GM21526 (cell line): ENCODE results near the gene TRAF7.

Experiments
- ATAC-seq: cut with Tn5 transposase; IDR thresholded peaks from one replicate; pipeline ENCODE4 v1.9.1; 2021; ENCODE audit warnings: moderate library complexity; ENCODE audit not compliant: unreplicated experiment, low FRiP score

The TRAF7 gene

GRCh38 chr16:2180461-2180860 is 24.9 kb downstream of the TRAF7 start:
- ATAC-seq, result no peak

- no peak for ATAC-seq
These were observed 25.7 kb downstream of the TRAF7 start for GRCh38 chr16:2180962-2181923.

DNA sequence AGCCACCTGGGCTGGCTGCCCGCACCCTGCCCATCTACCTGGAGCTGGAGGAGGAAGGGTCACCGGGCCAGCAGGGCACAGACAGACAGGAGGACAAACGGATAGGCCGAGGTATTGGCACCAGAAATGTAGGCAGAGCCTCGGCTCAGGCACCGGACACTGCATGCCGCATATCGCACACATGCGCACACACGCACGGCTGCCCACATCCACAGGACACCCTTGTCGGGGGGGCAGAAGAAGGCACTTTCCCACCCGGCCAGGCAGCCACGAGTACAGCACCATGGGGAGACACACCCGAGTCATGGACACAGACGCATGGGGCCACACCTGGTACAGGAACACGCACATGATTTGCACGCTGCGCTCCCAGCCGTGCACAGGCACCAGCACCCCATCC is 26.4 kb downstream of the TRAF7 start:
- no peak for ATAC-seq

DNA sequence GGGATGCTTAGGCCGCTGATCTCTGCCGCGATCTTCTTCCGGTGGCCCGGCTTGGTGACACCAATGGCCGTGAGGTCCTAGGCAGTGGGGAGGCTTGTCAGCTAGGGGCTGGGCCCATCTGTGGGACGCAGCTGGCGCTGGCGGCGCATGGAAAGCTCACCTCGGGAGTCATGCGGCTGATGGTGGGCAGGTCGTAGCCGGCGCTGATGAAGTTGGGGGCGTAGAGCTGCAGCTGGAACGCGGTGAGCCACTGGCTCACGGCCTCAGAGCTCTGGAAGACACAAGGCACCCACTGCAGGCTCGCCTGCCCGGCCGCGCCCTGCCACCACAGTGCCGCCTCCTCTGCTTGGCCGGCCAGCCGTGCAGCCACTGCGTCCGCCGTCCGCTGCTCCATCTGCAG is 28.1 kb downstream of the TRAF7 start:
- no peak for ATAC-seq

- ATAC-seq, result no peak
These were observed 28.8 kb downstream of the TRAF7 start for GRCh38 chr16:2184346-2184745.

DNA sequence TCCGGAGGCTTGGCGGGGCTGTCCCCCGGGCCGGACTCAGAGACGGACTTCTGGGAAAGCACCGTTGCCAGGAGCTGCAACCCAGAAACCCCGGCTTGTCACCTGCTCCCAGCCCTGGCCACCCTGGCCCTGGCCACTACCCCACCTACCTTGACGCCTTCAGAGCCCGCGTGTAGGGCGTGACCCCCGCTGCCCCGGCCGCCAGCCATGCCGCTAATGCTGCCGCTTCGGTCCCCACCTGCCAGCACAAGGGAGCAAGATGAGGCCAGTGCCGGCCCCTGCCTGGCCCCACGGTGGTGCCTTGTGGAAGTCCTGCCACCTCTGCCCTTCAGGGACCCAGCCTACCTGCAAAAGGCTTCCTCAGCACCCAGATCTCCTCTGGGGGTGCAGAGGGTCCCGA is 29.4 kb downstream of the TRAF7 start:
- no peak for ATAC-seq

GRCh38 chr16:2186064-2186463 is 30.5 kb downstream of the TRAF7 start:
- ATAC-seq, result no peak

GRCh38 chr16:2186505-2186904 is 30.9 kb downstream of the TRAF7 start:
- ATAC-seq, result no peak

- ATAC-seq, result no peak
These were observed 31.6 kb downstream of the TRAF7 start for GRCh38 chr16:2187212-2187611.

DNA sequence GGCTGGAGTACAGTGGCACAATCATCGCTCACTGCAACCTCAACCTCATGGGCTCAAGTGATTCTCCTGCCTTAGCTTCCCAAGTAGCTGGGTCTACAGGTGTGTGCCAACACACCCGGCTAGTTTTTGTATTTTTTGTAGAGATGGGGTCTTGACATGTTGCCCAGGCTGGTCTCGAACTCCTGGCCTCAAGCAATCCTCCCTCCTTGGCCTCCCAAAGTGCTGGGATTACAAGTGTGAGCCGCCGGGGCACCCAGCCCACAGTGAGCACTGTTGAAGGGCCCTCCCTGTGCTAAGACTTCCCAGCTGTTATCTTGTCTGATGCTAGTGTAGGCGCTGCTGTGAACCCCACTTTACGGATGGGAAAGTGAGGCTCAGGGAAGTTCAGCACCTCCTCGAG is 32.8 kb downstream of the TRAF7 start:
- no peak for ATAC-seq

GRCh38 chr16:2189252-2189893 is 33.8 kb downstream of the TRAF7 start:
- no peak for ATAC-seq

- no peak for ATAC-seq
These were observed 34.5 kb downstream of the TRAF7 start for GRCh38 chr16:2190002-2190658.

DNA sequence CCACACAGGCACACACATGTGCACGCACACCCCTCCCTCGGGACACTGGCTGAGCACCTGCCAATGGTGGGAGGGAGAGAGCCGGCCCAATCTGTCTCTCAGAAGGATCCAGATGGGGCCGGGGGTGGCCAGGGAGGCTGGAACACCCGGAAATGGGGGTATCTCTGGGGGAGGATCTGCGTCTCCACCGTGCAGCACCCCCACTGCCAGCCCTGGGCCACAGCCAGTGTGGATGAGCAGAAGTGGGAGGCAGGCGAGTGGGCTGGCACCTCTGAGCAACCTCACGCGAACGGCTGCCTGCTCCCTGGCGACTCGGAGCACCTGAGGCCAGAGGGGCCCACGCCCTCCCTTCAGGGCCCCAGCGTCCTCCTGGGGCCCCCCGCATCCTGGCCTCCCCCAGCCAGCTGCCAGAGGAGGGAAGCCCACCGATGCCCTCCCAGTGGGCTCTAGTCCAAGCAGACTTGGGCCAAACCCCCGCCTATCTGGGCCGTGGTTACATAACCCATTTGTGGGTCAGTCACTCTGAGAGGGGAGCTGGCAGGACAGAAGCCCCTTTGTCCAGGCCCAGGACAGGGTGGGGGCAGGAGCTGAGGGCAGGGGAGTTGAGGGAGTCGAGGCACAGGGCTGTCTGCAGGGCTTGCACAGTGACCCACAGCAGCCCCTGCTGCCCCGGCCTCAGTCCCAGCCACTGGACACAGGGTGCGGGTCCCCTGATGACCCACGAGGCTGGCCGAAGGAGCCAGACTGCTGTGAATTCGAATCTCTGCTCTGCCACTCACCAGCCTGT is 35.3 kb downstream of the TRAF7 start:
- ATAC-seq, result no peak

DNA sequence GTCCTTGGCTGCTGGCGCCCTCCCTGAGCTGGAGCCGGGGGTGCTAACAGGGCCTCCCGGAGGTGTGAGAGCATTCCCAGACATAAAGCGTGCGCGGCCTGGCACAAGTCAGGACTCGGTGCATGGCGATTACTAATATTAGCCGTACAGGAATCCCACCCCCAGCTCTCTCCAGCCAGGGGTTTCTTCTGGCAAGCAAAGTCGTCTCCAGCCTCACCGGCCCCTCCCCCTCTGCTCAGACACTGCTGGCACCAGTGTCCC is 35.8 kb downstream of the TRAF7 start:
- no peak for ATAC-seq

DNA sequence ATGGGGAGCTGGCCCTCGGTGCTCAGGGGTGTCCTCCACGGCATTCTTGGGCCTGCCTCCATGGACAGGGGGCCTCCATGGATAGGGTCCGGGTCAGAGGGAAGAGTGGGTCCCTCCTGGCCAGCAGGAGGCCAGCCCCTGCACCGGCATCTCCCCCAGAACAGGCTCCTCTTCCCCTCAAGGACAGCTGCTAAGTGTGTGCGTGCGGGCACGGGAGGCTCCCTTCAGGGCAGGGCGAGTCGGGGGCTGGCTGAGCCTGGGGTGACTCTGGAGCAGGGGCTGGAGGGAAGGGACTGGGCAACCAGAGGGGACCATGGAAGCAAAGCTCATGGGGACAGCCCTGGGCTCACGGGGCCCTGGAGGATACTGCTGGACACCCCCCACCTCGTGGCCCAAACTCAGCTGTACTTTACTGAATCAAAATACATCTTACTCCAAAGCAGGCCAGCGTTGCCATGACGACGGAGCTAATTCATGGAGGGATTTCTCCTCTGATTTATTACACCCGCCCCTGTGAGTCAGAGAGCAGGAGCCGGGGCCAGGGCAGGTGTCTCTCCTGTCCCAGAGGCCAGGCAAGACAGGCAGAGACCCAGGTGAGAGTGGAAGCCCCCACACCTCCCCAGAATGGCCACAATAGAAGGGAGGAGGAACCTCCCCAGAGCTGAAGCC is 38.7 kb downstream of the TRAF7 start:
- ATAC-seq, result no peak

DNA sequence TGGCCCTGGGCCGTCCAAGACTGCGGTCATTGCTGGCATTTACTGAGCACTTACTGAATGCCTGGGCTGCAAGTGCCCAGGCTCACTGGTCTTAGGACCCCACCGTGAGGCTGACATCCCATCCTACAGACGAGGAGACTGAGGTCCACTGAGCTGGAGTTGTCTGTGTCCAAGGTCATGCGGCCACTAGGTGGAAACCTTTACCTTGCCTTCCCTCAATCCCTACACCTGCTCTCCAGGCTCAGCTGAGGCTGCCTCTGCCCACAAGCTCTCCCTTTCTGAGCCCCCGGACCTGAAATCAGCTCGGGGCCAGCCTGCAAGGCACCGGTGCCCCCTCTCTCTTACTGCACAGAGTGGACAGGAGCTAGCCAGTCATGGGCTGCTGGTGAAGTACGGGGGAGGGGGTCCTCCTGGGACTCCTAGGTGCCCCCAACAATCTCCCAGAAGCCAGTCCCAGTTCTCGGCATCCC is 39.3 kb downstream of the TRAF7 start:
- ATAC-seq, result no peak

DNA sequence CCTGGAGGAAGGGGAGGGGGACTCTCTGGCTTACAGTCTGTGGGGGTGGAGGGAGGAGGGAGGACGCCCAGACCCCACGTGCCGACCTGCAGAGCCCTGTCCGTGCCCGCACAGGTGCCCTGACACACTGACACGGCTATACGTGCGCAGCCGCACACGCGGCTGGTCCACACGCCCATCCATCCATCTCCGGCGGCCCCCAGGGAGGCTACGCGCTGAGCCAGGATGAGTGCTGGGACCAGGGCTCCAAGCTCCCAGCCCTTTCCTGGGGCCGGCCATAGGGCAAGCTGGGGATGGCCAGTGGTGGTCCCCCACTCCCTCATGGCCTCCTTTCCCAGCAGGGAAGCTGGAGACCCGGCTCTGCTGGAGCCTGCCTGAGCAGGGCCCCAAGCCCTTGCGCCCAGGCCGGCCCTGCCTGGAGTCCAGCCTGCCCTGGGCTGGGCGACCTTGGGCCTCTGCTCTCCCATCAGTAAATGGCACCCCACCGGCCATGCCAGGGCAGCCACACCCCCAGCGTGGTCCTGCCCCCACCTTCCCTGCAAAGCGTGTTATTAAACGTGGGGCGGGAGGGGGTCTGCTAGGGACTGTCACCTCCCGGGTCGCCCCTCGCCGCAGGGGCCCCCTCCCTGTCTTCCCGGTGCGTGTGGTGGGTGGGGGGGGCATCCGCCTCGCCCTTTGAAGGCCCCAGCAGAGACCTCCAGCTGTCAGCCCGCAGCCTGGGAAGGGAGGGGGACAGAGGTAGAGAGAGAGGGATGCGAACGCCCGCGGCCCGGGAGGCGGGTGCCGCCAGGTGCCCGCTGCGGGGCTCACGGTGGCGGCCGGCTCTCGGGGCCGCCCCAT is 40.0 kb downstream of the TRAF7 start:
- ATAC-seq, result no peak

DNA sequence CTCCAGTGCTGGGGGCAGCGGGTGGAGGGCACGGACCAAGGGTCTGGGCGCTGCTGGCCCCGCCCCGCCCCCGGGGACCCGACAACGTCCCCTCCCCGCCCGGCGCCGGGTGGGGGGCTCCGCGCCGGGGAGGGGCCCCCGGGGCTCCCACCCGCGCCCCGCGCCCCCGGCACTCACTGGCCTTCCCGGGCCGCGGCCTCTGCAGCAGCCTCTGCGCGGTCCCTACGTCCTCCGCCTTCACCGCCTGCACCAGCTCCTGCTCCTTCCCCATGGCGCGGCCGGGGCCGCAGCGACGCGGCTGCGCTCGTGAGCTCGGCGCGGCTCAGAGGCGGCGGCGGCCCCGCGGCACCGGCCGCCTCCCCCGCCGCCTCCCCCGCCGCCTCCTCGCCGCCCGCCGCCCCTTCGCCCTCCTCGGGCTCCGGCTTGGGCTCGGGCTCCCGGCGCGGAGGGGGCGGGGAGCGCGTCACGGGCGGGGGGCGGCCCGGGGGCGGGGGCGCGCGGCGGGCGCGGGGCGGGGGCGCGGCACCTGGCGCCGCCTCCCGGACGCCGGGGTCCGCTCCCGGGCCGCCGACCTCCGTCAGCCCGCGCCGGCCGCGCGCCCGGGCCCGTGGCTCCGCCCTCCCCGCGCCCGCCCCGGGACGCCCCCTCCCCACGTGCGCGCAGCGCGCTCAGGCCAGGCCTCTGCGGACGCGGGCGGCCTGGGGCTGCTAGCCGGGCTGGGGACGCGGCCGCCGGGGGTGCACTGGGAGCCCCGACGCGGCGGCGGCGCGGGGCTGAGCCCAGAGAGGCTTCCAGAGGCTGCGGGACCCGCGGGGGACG is 40.8 kb downstream of the TRAF7 start, which contains the start of gene CASKIN1:
CASKIN1 (minus strand) TSS at position 444 of the 819 bp plus-strand sequence; CDS start at position 271, 173 bp downstream.
- ATAC-seq, result no peak
